HepG2 (cell line): ENCODE results near the gene ZNHIT1. TPM values are rescaled to one million over a fixed set of nuclear protein-coding genes. Genes with fewer than 3 reads are reported as not detected.

Source experiments
- AGO2 ChIP-seq: fragments of 200-400 bp; formaldehyde crosslinking; optimal IDR thresholded peaks from 2 replicates; pipeline ENCODE3; 2017; ENCODE audit warnings: mild to moderate bottlenecking, low read depth, low read length, moderate library complexity
- HOMEZ ChIP-seq: IDR thresholded peaks from 2 replicates; pipeline ENCODE4 v1.6.1; 2016; ENCODE audit warnings: low read depth
- KDM4B ChIP-seq: sonication (generic); formaldehyde crosslinking; IDR thresholded peaks from 2 replicates; pipeline ENCODE4 v1.4.0; 2020; ENCODE audit warnings: missing genetic modification reagents
- MEF2D ChIP-seq: sonication (generic); formaldehyde crosslinking; IDR thresholded peaks from 2 replicates; pipeline ENCODE4 v1.5.1; 2020; ENCODE audit warnings: mild to moderate bottlenecking, missing genetic modification reagents
- RARA ChIP-seq: IDR thresholded peaks from 2 replicates; pipeline ENCODE4 v1.6.1; 2016; ENCODE audit warnings: missing genetic modification reagents, missing compliant biosample characterization
- TAF1 ChIP-seq: sonication (generic); formaldehyde crosslinking; IDR thresholded peaks from 2 replicates; pipeline ENCODE4 v1.4.0; 2020; ENCODE audit warnings: missing genetic modification reagents
- TBP ChIP-seq: sonication (generic); formaldehyde crosslinking; IDR thresholded peaks from 2 replicates; pipeline ENCODE4 v1.5.0; 2020; ENCODE audit warnings: missing genetic modification reagents
- ZBTB33 ChIP-seq: sonication (generic); formaldehyde crosslinking; IDR thresholded peaks from 2 replicates; pipeline ENCODE4 v1.4.0; 2020; ENCODE audit warnings: missing genetic modification reagents
- ZNF639 ChIP-seq: conservative IDR thresholded peaks from 2 replicates; pipeline ENCODE4 v1.6.1; 2018; ENCODE audit warnings: missing genetic modification reagents
- ZNF775 ChIP-seq: sonication (generic); formaldehyde crosslinking; IDR thresholded peaks from 2 replicates; pipeline ENCODE4 v1.4.0; 2020; ENCODE audit warnings: missing genetic modification reagents, mild to moderate bottlenecking, moderate library complexity, borderline replicate concordance
- polyA plus RNA-seq, 8 experiments: library from polyadenylated mRNA; depleted of rRNA in 3 of 8; stranded (reverse) in 7 of 8; unstranded in 1 of 8; fragments of >200 nt; fragmentation: Illumina TruSeq in 4 of 8; extraction: Trizol in 4 of 8; gene quantifications; 2 replicates each; pipeline versions ENCODE4 v1.2.1 to v1.2.3, GENCODE V29; 2011 to 2016; ENCODE audit warnings: low read depth in 4 of 8, missing spikeins in 1 of 8, mixed read lengths in 1 of 8; ENCODE audit not compliant: insufficient read depth in 1 of 8
- total RNA-seq, 5 experiments: library from RNA; depleted of rRNA; stranded (reverse); fragments of >200 nt; fragmentation: Illumina TruSeq; extraction: Trizol; gene quantifications; 2 replicates each; pipeline ENCODE4 v1.2.3, GENCODE V29; 2016; ENCODE audit warnings: low read depth in 1 of 5

Gene ZNHIT1
- total and polyA plus RNA-seq, 2 of the 13 experiments (the other 11 are each of a cell fraction or from before 2014, with no cell fraction given) = 32.5 to 64.5 TPM

- TF ChIP-seq ZNF775 (CRISPR knock-in tag) = no peak
- TF ChIP-seq KDM4B (CRISPR knock-in tag) = no peak
- TF ChIP-seq TBP (CRISPR knock-in tag) = no peak
- TF ChIP-seq AGO2 = peak; percentile 85
- no peak for TF ChIP-seq ZBTB33 (CRISPR knock-in tag)
- no peak for TF ChIP-seq RARA
- TF ChIP-seq MEF2D = no peak
- TF ChIP-seq HOMEZ = no peak
- no peak for TF ChIP-seq ZNF639
- TF ChIP-seq TAF1 (CRISPR knock-in tag) = no peak
Measured at GRCh38 chr7:101208794-101209193, 9.2 kb upstream of the ZNHIT1 start (continued).
